Brain microvascular endothelial cell (primary cell): ENCODE results near the gene CD200.

Experiments used
- DNase-seq: peaks from one replicate; pipeline ENCODE4 v3.0.0-alpha.2; 2020
- H3K27ac ChIP-seq: fragments of 250-450 bp; sonication (Bioruptor Pico); 2 replicates; pipeline ENCODE4 v1.5.1; 2020; ENCODE audit warnings: mild to moderate bottlenecking, moderate library complexity
- H3K27me3 ChIP-seq: fragments of 250-450 bp; sonication (Bioruptor Pico); replicated peaks from 2 replicates; pipeline ENCODE4 v1.5.1; 2020; ENCODE audit warnings: mild to moderate bottlenecking
- H3K36me3 ChIP-seq: fragments of 250-450 bp; sonication (Bioruptor Pico); replicated peaks from 2 replicates; pipeline ENCODE4 v1.5.1; 2020; ENCODE audit warnings: mild to moderate bottlenecking
- H3K4me3 ChIP-seq: 2 replicates; pipeline ENCODE4 v1.5.1; 2011; ENCODE audit warnings: low read depth, mild to moderate bottlenecking, control low read depth, low read length, moderate library complexity
- in situ Hi-C: cut with HindIII; loops from 2 replicates; pipeline ENCODE4 v1.10.0; 2017; ENCODE audit warnings: low sequenced_read_pairs, low pct_ligation_motif_present
- TF ChIP-seq, protein P1 (sequence below): IDR thresholded peaks from 2 replicates; pipeline ENCODE4 v1.5.1; 2011; ENCODE audit warnings: low read depth, mild to moderate bottlenecking, moderate library complexity, low read length, control low read depth, inconsistent platforms; ENCODE audit errors: missing control alignments

The CD200 gene

DNA sequence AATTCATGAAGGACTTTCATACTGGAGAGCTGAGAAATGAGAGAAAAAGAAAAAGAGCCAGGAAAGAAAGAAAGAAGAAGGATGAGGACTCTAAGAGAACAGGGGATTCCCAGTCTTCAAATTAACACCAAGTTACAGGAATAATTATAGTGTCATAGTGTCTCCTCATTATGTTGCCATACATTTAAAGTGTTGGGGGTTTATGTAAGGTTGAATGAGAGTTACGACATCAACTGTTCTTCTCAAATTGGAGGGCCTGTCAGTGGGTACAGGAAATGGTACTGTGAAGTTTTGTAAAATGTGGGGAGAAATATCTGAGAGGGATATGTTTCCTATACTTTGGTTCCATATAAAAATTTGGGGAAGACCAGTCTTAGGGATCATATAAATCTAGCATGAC, 12.3 kb upstream of the CD200 start:
- DNase-seq = no peak
- Histone ChIP-seq H3K27ac (no peak overlapping the region), H3K36me3 (no peaks in the 10 kb centered on the region), H3K27me3 (no peaks in the 10 kb centered on the region), H3K4me3 (no peak overlapping the region)
- TF ChIP-seq, protein P1, sequence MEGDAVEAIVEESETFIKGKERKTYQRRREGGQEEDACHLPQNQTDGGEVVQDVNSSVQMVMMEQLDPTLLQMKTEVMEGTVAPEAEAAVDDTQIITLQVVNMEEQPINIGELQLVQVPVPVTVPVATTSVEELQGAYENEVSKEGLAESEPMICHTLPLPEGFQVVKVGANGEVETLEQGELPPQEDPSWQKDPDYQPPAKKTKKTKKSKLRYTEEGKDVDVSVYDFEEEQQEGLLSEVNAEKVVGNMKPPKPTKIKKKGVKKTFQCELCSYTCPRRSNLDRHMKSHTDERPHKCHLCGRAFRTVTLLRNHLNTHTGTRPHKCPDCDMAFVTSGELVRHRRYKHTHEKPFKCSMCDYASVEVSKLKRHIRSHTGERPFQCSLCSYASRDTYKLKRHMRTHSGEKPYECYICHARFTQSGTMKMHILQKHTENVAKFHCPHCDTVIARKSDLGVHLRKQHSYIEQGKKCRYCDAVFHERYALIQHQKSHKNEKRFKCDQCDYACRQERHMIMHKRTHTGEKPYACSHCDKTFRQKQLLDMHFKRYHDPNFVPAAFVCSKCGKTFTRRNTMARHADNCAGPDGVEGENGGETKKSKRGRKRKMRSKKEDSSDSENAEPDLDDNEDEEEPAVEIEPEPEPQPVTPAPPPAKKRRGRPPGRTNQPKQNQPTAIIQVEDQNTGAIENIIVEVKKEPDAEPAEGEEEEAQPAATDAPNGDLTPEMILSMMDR = no peak
- in situ Hi-C loops = loop anchor here (25.0 kb wide), 1 partner anchor 192 kb away; no protein-coding TSS in a partner anchor

DNA sequence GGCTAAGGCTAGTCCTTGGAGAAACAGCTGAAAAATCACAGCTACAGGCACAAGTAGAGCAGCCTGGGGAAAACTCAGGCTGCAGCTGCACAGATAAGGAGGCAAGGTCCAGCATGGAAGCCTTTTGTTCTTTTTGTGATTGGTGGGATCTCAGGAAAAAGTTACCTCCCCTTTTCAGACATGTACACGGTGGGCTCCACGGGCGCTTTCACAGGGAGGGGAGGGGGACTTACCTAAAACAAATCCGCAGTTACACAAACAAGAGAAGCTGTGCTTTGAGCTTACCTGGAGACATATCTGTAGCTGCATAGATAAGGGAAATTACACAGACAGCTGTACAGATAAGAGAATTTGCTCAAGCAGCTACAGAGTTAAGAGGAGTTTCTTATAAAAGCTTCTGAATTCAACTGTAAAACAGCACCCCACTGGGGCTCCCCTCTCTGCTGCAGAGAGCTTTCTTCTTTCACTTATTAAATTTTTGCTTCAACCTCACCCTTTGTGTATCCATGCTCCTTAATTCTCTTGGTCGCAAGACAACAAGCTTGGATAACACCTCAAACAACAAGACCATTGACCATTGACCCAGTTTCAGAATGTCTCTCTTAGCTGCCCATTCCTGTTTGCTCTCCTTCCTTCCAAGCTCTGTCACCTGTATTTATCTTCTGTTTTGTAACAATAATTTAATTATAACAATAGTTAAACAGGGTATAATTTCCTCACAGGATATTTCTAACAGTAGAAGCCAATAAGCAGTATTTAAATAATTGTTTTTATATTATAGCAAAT, 10.9 kb upstream of the CD200 start:
- Histone ChIP-seq H3K36me3 (no peaks in the 10 kb centered on the region), H3K4me3 (no peak overlapping the region), H3K27me3 (no peaks in the 10 kb centered on the region), H3K27ac (no peak overlapping the region)
- in situ Hi-C loops = loop anchor here (25.0 kb wide), 1 partner anchor 190 kb away; no protein-coding TSS in a partner anchor
- DNase-seq = no peak
- TF ChIP-seq, protein P1 = no peak

DNA sequence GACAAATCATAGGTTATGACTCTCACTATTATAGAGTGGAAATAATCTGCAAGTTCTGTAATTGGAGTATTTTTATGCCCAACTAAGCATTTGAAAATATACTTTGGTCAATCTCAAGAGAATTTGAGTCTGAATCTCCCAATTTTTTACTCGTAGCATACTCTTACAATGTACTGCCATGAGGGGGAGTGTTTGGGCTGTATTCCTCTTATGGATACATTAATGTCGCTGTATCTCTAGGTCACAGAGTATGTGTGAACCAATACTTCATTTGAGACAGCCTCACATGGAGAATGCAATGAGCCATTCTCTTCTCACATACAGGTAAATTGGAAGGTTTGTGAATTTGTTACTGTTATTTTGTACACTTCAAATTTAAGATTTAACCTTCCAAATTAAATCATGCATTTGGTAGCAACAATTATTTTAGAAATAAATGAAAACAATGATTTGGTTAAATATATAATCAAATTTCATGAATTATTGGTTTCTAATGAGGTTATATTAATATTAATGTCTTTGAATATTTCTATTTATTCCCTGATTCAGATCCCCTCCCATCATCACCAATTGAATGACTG, 5.5 kb upstream of the CD200 start:
- Histone ChIP-seq H3K27ac (no peak overlapping the region), H3K36me3 (no peaks in the 10 kb centered on the region), H3K4me3 (no peak overlapping the region), H3K27me3 (no peaks in the 10 kb centered on the region)
- TF ChIP-seq, protein P1 = peak; percentile 63
- DNase-seq = peak; percentile 54
- in situ Hi-C loops = no loop called here

DNA sequence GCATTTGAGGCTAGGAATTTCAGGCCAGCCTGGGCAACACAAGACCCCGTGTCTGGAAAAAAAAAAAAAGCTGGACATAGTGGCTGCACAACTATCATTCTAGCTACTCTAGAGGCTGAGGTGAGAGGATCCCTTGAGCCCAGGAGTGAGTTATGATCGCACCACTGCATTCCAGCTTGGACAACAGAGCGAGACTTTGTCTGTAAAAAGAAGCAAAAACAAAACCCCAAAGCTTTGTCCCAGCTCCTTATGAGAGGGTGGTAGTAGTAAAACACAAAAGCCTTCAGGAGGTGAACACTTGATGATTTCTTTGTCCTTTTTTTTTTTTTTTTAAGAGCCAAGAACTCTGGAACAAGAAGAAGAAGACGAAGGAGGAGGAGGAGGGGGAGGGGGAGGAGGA, 1.1 kb upstream of the CD200 start:
- Histone ChIP-seq H3K27me3 (no peaks in the 10 kb centered on the region), H3K36me3 (no peaks in the 10 kb centered on the region), H3K27ac (no peak overlapping the region), H3K4me3 (no peak overlapping the region)
- TF ChIP-seq, protein P1 = no peak
- no peak for DNase-seq
- in situ Hi-C loops = no loop called here

DNA sequence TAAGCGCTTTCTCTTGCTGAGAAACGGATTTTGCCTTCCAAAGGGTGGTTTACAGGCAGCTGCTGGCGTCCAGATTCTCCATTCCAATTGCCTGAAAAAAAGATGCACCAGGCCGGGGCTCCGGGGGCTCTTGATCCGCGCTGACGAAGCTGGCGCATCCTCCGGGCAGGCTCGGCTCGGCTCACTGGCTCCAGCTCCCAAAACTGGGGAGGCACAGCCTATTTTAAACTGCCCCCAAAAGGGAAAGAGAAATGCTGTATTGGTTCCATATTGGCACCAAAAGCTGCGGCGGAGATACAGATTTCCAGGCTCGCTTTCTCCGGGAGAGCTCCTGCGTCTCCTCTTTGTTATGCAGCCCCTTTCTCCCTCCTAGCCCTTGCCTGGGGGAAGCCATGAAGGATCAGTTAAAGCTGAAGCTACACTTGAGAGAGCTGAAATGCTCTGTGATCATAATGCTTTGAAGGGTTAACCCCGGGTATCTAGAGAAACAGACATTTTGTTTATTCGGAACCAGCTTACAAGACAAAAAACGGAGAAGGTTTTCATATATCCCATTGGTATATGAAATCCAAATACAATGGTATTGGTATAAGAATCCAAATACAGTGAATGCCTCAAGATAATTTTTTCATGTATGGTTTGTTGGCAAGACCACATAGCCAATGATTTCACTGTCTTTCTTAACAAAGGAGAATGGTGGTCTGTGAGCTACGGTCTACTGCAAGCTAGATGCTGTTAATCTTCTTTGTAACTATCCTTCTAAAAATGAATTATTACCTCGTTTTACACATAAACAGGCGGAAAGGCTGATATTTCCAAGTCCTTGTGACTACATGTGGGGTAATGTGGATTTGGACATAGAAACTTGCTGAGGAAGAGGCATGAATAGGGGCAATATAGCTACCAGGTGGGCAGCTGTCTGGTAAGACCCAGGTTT, 693 bp downstream of the CD200 start:
- Histone ChIP-seq H3K4me3 (peak overlapping the region; percentile 71), H3K27me3 (no peaks in the 10 kb centered on the region), H3K36me3 (no peaks in the 10 kb centered on the region), H3K27ac (peak overlapping the region; percentile 36)
- DNase-seq = no peak
- TF ChIP-seq, protein P1 = no peak
- in situ Hi-C loops = no loop called here
